ENCODE results near the gene TRAPPC14.

DNA sequence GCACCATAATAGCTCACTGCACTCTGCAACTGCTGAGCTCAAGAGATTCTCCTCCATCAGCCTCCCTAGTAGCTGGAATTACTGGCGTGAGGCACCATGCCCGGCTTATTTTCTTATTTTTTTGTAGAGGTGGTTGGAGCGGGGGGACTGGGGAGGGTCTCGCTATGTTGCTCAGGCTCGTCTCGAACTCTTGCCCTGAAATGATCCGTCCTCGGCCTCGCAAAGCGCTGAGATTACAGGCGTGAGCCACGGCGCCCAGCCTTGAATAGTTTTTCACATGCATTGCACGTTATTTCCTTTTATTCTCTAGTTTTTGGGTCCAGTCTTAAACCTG, 10.3 kb downstream of the TRAPPC14 start:
- no peak for TF ChIP-seq CTCF (IDR thresholded peaks at IDR 0.05)
- no peak for TF ChIP-seq EP300 (IDR thresholded peaks at IDR 0.05)
- no peak for TF ChIP-seq POLR2AphosphoS5 (IDR thresholded peaks at IDR 0.05)

Measured in suprapubic skin (tissue), 4 donors.